T-helper 9 cell (primary cell): ENCODE results near the gene PDX1.
"Not testable (repeated sequence)": the region's sequence is repeated elsewhere in the genome, so short reads cannot be mapped to it uniquely, and the experiment has no call there.

ENCODE experiments used
- DNase-seq: peaks from one replicate; pipeline ENCODE4 v3.0.0-alpha.2; 2020

The PDX1 gene

DNA sequence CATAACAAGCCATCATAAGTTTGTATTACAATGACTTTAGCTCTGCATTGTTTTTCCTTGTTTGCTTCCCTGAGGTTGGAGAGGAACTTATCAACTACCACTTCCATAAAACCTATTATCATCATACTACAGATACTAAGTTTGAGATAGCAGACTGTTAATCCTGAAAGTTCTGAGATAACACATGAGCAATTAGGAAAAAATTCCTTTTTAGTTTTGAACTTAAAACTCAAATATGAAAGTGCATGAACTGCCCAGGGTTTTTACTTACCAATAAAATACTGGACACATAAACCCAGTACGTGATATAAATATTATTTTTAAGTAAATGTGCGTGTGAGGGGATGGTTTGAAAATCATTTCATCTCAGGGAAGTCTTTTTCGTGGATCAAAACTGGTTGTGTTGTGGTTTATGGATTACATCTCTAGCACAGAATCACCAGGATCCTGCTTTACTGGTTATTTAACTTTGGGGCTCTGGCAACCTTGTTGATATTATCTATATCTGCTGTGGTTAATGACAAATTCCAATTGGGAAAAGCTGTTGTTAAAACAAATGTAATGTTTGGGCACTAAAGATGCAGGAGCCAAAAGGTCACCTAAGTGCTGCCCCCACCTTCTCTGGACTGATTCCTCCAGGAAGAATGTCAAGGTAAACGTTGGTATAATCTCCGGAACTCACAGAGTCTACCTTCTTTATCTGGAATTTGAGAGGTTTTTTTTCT is 36.9 kb downstream of the PDX1 start:
- no peak for DNase-seq

DNA sequence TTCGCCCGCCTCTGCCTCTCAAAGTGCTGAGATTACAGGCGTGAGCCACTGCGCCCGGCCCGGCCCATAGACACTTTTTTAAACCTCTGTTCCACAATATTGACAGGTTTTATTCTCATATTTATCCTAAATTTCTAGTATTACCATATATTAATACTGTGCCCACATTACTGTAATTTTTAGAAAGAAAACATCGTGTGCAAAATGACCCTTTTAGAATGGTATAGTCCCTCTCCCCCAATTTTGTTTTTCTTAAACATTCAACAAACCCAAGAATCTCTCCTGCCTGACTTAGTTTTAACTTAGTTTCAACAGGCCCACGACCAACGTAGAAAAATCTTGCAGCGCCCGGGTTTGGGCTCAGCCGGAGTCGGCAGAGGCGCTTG is 40.2 kb downstream of the PDX1 start:
- no peak for DNase-seq

DNA sequence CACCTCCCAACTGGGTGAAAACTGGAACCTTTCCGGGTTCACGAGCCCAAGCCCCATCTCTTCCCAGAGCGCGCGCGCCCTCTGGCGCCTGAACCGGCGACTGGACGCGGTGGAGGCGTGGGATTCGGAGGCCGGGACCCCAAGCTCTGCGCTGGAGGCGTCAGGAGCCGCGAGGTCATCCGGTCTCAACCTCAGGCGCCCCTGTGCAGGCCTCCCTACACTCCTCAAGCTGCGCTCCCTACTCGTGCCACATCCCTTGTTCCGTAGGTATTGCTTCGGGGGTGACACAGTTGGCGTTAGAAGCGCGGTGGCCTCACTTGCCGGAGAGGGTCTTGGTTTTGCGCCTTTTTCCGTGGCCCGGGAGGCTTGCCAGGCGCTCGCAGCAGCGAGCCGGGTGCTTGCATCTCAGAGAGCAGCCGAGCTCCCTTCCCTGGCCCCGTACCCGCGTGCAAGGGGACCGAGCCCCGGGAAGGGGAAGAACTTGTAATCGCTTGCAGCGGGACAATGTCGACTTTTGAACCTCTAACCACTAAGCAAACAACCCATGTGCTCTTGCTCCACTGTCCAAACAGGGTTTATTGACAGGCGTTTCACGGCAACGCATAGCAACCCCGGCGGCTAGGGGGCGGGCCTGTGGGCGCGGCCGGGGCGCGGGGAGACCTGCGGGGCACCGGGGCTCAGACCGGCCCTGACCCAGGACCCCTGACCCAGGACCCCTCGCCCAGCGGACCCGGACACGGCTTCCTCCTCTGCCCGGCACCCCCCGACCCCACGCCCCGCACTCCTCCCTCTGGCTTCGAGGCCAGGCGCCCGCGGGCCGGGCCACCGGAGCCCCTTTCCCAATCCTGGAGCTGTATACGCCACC is 40.8 kb downstream of the PDX1 start:
- no peak for DNase-seq

DNA sequence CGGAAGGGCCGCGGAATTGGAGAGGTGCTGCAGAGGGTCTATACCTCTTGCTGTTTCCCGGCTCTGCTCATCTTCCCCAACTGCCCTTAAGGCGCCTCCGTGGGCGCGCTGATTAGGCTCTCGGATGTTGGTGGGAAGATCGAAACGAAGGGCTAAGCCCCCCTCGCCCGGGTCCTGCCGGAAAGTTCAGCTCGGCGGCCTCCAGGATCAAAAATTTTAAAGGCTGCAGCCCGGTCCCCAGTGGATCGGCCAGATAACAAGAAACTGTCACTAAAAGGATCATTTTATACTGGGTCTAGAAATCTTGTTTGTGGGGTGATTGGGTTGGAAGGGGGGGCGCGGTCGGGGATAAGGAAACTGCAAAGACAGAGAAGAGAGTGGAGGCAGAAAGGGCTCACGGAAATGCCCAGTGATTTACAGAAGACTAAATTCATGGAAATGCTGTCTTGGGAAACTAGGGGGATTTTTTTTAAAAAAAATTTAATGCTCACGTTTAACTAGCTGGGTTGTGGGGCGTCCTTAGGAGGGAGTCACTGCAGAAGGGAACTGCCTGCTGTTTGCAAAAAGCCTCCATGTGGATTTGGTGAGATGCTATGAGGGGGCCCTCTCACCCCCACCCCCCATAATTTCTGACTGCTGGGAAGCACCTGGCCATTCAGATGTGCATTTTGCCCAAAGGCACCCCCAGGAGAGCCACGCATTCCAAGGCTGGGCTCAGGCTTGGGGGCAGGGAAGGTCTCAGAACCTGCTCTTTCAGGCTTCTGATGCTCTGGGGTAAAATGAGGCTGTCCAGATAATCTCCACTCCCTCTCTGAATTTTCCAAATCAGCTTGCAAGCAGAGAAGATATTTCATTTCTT is 41.7 kb downstream of the PDX1 start:
- no peak for DNase-seq

DNA sequence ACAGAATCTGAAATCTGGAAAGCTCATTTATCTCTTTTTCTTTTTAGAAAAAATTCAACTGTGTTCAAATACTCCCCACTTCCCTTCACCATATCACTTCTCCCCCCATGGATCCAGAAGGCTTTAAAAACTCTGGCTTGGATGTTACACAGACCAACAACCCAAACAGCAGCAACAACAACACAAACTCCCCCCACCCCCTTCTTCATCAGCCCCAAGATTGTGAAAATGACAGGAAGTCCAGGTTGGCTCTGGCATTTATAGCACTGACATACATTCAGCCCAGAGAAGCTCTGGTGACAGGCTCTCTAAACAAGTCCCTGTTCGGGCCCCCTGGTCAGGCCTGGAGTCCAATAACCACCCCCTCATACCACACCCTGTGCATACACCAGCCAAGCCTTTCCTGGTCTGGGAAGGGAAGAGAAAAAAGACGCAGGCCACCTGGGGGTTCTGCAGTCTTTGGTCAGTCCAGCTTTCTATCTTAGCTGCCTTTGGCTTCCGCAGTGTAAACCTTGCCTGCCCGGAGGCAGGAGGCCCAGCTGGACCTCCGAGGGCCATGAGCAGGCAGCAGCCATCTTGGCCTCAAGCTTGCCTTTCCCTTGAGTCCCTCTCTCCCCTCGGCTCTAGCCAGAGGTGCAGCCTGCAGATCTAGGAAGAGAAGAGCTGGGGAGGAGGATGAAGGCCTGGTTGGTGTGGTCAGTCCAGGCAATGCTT is 42.5 kb downstream of the PDX1 start:
- no peak for DNase-seq

DNA sequence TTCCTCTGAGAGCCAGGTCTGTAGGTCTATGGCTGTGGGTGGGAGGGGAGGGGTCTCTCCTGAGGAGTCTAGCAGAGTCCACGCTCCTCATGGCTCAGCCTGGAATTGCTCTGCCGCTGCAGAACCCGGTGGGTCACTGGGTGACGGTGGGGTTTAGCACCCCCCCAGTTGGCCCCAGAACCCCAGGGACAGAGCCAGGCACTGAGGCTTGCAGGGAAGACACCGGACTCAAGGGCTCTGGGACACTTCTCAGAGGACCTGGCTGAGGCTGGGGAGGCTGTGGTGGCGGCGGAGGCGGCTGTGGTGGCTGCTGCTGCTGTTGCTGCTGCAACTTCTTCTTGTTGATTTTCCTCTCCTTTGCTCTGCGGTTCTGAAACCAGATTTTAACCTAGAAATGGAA is 43.2 kb downstream of the PDX1 start:
- no peak for DNase-seq

DNA sequence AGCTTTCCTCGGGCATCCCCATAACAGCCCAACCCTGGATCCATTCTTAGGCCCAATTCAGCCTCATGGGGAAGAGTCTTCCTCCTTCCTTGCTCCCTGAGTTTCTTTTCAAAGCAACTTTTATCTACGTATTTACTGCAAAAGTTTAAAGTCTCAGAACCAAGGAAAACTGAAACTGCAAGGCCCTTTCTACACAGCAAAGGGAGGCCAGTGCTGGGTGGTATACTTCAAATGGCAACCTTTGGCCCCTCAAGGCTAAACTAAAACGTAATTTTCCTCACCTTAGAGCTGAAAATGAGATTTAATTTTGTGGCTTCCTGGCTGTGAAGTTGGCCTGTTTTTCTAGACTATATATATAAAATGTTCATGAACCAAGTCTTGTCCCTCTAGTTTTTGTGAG is 43.7 kb downstream of the PDX1 start:
- no peak for DNase-seq

DNA sequence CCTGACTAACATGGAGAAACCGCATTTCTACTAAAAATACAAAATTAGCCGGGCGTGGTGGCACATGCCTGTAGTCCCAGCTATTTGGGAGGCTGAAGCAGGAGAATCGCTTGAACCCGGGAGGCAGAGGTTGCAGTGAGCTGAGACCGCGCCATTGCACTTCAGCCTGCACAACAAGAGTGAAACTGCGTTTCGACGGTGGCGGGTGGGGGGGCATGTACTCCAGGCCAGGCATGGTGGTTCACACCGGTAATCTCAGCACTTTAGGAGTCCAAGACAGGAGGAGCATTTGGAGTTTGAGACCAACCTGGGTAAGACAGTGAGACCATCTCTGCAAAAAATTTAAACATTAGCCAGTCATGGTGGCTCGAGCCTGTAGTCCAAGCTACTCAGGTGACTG is 44.4 kb downstream of the PDX1 start:
- DNase-seq: not testable (repeated sequence)

DNA sequence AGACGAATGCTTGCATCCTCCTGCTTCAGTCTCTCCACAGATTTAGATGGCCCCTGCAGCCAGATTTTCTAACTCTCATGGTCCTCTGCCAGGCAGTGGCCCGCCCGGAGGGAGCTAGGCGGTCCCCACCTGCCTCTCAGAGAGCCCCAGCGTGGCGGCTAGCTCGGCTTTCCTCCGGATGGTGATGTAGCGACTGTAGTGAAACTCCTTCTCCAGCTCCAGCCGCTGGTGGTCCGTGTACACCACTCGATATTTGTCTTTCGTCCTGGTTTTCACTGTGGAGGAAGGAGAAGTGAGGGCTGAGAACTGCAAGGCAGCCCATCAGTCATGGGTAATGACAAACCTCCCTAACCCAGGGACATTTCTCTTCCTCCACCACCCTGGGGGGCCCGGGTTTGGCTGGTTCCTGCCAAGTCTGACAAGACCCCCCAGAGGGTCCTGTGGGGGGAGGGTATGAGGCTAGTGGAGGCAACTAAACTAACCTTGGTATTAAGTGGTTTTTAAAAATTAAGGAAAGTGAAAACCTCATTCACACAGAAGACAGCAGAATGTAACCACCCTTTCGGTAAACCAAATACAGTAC is 45.0 kb downstream of the PDX1 start:
- DNase-seq: no peak

DNA sequence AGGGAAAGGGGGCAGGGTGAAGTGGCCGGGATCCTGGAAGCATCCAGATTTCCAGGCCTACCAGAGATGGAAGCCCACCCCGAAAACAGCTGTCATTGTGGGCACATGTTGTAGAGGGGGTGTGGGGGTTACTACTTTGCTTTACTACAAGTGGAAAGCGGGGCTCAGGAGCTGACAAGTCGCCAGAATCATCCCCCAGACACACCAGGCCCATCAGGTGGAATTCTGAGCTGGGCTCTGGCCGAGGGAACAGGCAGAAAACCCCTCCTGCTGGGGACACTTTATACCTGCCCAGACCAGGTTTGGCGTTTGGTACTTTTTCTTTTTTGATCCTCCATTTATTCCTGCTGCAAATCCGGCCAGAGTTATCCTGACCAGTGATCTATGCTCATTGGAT is 45.5 kb downstream of the PDX1 start:
- DNase-seq: no peak

DNA sequence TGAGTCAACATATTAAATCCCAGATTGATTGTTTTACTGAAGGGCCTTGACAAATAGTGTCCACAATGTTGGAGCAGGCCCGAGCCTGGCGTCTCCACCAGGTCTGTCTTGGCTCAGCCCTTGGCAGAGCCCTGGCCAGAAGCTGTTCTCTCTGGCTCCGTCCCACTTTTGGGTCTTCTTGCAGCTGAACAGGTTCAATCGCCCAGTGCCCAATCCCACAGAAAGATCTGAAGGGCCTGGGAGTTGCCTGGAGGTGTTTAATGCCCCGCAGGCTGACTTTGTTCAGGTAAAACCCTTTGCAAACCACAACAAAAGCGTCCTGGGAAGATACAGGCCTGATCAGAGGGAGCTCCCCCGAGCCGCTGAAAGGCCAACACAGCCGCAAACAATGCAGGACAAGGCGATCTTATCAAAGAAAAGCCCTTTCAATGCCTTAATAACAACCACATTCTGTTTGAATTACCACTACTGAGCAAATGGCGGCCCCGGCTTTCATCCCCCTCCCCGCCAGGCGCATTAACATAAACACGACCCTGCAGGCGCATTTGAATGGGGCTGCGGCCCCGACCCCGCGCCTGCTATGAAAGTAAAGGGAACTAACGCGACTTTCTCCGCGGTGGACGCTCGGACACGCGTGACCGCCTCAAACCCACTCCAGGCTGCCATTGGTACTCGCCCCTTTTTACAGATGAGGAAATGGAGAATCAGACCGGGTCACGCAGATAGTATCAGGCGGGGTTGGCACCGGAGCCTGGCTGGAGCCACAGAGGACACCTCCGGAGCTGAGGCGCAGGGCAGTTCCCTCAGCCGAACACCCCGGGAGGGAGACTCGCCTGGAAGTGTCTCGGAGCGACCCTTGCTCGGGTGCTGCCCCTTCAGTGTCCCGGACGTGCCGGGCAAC is 46.2 kb downstream of the PDX1 start:
- no peak for DNase-seq

DNA sequence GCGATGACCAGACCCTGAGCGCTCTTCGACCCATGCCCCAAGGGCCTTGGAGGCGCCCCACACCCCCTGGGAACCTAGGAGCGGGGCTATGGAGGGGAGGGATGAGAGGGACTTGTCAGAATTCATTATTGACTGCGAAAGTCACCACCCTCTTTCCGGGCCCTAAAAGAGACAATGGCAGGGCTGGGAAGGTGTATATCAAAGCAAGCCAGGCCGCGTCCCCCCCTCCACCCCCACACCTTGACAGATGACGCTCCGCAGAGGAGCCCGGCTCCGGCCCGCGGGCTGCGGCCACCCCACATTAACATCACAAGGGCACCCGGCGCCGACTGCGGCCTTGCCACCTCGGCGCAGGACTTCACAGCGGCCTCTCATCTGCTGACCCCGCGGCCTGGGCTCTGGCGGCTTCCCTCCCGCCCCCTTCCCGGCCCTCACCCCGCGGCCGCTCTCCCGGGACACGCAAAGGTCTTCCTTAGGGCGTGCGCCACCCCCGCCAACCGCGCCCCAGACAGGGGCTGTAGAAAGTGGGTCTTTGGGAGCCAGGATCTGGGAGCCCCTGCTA is 46.9 kb downstream of the PDX1 start:
- DNase-seq: no peak

DNA sequence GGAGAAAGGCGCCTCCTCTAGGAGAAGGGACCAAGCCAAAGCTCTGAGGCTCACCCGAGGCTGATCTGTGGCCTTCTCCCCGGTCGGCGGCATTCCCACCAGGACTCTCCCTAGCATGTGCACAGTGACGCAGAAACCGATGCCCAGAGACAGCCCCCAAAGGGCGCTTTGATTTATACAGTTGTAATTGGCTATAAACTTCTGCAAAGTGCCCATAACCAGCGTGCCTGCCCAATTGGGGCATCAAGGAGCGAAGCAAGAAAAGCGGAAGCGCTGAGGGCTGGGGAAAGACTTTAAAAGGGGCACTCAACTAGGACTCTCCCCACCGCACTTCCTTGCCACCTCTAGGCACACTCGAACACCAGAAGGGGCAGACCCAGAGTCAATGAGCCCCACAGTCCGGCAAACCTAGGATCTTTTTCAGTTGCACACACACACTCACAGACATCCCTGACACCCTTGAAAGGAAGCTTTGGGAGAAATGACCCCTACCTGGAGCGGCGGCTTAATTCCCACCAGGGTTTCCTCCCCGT is 47.5 kb downstream of the PDX1 start:
- no peak for DNase-seq

DNA sequence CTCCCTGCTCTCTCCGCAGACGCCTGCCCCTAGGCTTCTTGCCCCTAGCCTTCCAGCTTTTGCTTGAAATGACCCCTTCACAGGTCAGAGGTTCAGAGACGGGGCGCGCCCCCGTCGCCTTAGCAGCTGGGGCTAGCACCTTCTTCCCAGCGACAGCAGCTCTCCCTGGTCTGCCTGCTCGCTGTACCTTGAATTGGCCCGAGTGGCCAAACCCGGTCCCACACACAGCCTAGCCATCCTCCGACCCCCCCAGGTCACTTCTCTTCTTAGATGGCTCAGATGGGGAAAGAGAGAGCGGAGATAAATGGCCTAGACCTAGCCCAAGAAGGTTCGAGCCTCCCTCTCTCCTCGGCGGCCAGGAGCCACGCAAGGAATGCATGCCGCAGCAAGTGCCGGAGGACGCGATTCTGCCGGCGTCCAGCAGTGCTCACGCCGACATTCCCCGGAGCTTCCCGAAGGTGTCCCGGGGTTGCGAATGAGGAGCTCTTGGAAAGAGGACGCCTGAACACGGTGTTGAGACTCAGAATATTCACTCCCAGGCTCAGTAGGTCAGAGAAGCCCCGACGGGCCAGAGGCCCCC is 48.0 kb downstream of the PDX1 start:
- no peak for DNase-seq

DNA sequence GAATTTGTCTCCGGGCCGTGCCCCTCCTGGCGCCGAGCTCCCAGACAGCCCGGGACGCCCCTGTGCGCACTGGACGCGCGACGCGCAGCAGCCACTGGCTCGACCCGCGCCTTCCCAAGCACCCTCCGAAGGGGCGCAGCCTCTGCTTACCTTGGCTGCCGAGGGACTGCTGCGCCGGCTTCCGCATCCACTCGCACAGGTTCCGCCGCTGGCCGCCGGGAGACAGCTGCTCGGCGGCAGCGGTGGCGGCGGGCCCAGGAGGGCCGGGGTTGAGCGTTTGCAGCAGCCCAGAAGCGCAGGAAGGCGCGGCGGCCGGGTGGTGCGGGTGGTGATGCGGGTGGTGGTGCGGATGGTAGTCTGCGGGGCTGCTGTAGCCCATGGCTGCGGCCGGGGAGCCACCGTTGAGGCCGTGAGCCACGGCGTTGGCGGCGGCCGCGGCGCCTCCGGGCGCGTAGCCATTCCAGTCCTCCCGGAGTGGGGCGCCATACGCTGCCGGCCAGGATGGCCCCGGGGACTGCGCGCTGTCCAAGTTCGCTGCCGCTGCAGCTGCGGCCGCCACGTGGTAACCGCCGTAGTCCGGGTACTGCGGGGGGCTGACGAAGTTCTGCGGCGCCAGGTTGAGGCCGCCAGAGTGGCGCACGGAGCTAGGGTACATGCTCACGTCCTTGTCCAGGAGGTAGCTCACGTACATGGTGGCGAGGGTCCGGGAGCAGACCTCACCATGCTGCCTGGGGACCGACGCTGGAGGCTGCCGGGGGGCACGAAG is 48.7 kb downstream of the PDX1 start:
- DNase-seq: no peak

DNA sequence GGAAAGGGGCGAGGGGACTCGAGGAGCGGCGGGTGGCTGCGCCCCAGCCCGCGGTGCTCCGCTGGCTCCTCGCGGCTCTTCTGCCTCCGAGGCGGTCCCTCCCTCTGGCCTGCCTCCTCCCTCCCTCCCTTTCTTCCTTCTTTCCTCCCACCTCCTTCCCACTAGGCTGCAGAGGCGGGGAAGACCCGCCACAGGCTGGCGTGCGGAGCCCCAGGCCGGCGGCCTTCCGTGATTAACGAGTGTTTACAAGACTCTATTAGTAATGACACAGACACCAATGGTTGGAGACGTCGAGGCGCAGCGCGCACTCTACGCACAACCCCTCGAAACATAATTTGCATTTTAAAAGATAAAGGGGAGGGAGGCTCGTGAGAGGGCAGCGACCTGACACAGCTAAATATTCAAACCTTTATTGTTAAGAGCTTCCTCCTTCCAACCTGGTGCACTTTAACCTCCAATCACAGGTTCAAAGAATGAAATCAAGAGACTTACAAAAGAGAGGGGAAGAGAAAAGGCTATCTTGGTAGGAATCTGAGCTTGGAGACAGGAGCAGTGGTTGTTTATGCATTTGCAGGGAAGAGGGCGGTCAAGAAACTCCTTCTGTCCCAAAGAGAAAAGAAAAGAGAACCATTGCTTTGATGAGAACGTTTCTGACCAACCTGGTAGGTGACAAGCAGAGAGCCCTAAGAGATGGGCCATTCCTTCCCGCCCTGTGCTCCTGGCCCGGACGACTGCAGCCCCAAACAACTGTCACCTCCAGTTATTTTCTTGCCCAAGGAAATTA is 49.5 kb downstream of the PDX1 start, which contains the start of gene CDX2:
Gene CDX2 (minus strand): TSS at position 234 of the 784 bp plus-strand sequence. CDS start 309 bp downstream, outside the sequence.
- DNase-seq: no peak

DNA sequence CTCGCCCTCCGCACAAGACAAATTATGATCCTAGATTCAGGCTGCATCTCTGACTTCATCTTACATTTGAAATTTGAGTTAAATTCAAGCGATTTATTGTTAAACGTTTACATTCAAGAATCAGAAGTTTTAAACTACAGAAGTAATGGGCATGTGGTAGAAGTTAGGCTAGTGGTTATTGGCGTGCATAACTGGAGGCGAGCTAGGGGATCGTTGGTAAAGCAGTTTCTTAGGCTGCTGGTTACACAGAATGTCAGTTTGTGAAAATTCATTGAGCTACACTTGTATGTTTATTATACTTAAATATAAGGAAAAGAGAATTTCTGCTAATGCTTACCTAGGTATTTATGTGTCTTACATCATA is 50.0 kb downstream of the PDX1 start:
- no peak for DNase-seq
